NT2/D1 (cell line): ENCODE results near the gene PTPRT.

Source experiments
- SUZ12 ChIP-seq: IDR thresholded peaks from 2 replicates; pipeline ENCODE4 v1.6.1; 2011; ENCODE audit not compliant: insufficient read length, insufficient read depth; ENCODE audit errors: extremely low read depth
- YY1 ChIP-seq: IDR thresholded peaks from 2 replicates; pipeline ENCODE4 v1.6.1; 2011; ENCODE audit not compliant: insufficient read length, insufficient read depth
- ZNF274 ChIP-seq: IDR thresholded peaks from 2 replicates; pipeline ENCODE4 v1.6.1; 2011; ENCODE audit warnings: mild to moderate bottlenecking, low read depth, low read length

DNA sequence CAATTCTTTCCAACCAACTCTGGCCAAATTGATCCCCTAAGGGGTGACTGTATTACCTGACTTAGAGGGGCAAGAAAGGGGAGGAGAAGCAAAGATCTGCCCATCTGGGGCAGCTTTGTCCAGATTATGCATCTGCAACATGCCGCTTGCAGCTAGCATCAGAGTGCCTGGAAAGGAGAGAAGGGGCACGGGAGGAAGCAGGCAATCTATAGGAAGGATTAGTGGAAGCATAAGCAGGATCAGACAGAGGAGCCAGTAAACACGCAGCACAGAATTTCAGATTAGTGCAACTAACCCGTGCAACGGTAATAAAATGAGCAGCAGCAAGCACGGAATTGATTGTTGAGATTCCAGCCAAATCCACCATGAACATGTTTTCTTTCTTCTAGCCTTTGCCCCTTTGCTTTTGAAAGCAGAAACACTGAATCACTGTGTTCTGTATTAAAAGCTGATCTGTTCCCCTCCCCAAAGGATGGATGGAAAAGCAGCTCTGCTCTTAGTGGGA is 927.9 kb downstream of the PTPRT start:
- TF ChIP-seq YY1 = no peak
- no peak for TF ChIP-seq SUZ12
- no peak for TF ChIP-seq ZNF274
